HG02970 (cell line): ENCODE results near the gene LCLAT1.
"Not testable (repeated sequence)": the region's sequence is repeated elsewhere in the genome, so short reads cannot be mapped to it uniquely, and the experiment has no call there.

ENCODE experiments used
- ATAC-seq: cut with Tn5 transposase; IDR thresholded peaks from one replicate; pipeline ENCODE4 v1.9.1; 2021; ENCODE audit warnings: mild to moderate bottlenecking, moderate library complexity, moderate number of reproducible peaks; ENCODE audit not compliant: unreplicated experiment, low FRiP score

LCLAT1 gene

GRCh38 chr2:30629866-30630265, 182.8 kb downstream of the LCLAT1 start:
- ATAC-seq = no peak

GRCh38 chr2:30631051-30631671, 184.1 kb downstream of the LCLAT1 start:
- ATAC-seq = no peak

- no peak for ATAC-seq
Observed at GRCh38 chr2:30633039-30633438, 186.0 kb downstream of the LCLAT1 start.

DNA sequence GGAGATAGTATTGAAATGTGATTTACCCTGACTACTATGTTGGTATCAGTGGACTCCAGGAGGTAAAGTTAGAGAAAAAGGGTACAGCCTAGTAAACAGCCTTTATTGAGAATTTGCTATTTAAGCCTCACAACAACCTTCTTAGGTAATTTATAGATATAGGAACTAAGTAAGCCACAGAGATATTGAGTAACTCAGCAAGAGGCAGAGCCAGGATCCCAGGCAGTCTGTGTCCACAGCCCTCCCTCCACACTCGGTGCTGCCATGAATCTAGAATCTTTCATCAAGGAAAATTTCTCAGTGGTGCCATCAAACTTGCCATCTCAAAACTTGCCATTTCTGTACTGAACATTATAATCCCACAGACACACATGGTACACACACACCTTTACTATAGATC, 189.3 kb downstream of the LCLAT1 start:
- no peak for ATAC-seq

- ATAC-seq = no peak
Observed at GRCh38 chr2:30639836-30640235, 192.8 kb downstream of the LCLAT1 start.

- no peak for ATAC-seq
Observed at GRCh38 chr2:30641765-30642345, 194.8 kb downstream of the LCLAT1 start.

DNA sequence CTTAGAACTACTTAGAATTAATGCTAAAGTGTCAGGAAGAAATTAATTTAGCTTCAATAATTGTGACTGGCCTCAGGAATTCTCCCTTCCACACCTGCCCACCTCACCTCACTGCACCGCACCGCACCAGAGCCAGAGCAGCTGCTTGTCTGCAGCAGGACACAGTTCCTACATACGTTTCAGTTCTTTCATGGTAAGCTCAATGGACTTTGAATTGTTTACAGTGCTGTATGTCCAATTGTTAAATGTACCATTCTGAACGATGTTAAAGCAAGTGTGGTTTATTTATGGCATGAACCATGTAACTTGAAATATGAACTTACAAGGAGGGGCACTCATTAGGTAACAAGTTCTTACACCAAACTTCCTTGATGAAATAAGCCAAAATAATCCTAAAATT, 196.0 kb downstream of the LCLAT1 start:
- ATAC-seq = not testable (repeated sequence)

DNA sequence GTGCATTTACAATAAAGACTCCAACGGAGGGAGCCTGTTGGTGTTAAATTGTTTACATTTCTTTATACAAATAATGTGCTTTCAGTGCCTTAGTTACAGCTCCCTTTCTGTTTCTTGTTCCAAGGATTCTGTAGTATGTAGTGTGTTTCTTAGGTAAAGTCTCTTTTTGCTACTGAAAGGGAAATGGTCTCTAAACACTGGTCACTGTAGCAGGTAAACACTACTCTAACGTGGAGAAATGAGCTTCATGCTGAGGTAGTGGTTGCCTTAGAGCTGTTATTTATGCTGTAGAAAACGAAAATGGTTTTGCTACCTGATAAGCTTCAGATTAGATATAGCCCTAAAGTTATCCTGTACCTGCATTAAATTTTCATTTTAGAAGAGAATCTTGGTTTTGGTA, 196.6 kb downstream of the LCLAT1 start:
- ATAC-seq = no peak

GRCh38 chr2:30645081-30645744, 198.2 kb downstream of the LCLAT1 start:
- ATAC-seq = no peak

DNA sequence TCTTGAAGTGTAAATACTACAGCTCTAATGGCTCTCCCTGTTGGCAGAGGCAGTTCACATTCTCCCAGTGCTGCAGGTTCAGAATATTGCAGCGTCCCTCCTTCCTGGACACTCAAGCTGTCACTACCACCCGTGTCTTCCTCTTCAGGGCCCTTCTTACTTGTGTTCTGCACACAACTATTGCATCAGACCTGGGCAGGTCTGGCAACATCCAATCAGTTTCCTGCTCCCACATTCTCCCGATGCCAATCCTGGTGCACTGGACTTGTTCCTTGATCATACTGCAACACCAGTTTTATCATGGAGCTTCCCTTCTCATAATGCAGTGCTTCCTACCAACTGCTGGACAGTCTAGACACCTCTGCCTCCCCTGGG, 198.7 kb downstream of the LCLAT1 start:
- no peak for ATAC-seq

DNA sequence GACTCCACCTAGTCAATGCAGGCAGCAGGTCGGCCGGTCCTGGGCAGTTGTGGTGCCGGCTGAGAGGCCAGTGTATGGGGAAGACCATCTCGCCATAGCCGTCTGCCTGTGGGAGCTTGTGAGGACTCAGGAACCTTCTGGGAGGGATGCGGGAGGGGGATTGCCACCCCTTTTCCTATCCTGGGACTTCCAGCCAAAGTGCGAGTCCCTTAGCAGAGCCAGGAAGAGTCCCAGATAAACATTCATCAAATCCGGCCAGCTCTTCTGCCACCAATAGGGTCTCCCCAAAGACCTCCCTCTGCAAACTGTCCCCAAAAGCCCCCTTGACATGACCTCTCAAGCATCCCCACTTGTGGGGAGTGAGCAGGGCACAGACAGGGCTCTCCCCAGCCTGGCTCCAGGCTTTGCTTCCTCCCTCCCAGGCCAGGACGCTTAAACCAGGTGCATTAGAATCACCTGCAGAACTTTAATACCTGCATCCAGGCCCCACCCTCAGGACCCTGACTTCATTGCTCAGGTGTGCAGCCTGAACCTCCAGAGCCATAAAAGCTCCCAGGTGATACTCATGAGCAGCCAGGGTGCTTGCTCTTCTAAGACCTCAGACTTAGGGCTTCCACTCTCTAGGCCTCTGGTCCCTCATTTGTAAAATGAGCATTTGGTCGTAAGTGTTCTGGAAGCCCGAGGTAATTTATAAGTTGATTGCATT, 200.9 kb downstream of the LCLAT1 start:
- ATAC-seq = no peak

DNA sequence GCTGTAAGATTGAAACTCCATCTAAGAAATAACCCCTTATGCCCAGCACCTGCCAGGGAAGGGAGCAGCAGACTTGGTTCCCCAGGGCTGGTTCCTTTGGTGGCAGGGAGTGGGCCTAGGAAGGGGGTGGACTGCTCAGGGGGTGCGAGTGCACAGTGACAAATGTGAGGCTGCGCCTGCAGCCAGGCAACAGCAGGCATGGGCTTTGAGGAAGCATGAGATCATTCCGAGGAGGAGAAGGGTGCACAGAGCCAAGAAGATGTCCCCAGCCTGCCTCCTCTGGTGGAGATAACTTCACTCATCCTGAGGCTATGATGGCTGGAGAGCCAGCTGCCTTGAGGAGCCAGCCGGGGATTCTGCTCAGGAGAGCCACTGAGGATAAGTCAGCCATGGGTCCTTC, 202.2 kb downstream of the LCLAT1 start:
- no peak for ATAC-seq

DNA sequence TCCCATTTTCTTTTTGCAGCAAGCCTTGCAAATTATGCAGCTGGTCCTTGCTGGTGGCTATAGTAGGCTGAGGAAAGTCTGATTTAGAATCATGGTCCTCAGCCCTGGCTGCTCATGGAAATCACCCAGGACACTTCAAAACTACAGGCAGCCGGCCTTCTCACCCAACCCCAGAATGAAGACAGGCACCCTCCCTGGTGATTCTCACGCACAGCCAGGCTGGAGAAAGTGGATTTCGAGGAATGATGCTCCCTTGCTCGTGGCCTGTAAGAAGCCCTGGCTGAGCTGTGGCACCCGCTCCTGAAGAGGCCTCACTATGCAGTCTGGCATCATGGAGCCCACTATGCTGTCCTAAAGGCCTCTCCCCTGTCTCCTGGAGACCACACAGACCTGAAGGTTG, 202.8 kb downstream of the LCLAT1 start:
- ATAC-seq = no peak

- no peak for ATAC-seq
Observed at GRCh38 chr2:30652271-30652915, 205.3 kb downstream of the LCLAT1 start.

DNA sequence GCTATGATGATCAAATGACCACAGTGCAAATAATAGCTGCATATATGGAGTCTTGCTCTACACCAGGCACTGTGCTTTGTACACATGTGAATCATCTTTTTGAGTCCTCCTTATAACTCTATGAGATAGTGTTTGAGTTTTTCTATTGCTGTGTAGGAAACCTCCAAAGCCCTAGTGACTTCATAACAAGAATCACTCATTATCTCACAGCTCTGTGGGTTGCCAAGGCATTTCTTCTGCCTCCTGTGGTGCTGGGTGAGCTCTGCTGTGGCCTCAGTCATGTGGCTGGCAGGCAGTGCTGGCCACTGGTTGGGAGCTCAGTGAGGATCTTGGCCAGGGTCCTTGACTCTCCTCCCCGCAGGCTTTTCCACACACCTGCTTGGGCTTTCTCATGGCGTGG, 206.8 kb downstream of the LCLAT1 start:
- no peak for ATAC-seq

DNA sequence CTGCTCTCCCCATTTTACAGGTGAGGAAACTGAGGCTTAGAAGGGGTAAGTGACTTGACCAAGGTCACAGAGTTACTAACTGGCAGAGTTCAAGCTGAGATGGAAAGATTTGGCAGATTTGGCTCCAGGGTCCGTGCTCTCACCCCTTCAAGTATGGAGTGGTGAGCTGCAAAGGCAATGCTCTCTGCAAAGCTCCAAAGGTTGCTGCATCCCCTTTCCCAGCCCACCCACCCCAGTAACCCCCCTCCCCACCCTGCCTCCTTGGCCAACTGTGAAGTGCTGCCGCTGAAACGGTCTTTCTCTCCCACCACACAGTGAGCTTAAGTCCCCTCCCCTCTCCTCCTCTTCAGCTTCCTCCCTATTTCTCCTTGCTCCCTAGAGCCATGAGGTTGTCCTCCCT, 207.4 kb downstream of the LCLAT1 start:
- ATAC-seq = no peak

DNA sequence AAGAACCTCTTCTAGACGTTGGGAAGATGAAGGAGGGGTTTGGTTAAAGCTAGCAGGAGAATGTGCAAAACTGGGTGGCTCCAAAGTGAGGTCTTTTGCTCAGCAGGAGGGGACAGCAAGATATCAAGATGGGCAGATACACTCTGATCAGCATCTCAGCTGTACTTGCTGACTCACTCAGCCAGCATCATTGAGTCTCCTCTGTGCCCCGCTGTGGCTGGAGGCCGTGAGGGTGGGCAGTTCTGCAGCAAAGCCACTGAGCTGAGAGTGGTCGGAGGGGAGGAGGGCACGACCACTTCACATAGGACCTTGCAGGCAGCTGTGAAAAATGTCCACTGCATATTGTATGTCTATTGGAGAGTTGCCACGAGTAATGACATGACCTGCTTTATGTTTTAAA, 208.2 kb downstream of the LCLAT1 start:
- no peak for ATAC-seq

- ATAC-seq = no peak
Observed at GRCh38 chr2:30655660-30656059, 208.6 kb downstream of the LCLAT1 start.

DNA sequence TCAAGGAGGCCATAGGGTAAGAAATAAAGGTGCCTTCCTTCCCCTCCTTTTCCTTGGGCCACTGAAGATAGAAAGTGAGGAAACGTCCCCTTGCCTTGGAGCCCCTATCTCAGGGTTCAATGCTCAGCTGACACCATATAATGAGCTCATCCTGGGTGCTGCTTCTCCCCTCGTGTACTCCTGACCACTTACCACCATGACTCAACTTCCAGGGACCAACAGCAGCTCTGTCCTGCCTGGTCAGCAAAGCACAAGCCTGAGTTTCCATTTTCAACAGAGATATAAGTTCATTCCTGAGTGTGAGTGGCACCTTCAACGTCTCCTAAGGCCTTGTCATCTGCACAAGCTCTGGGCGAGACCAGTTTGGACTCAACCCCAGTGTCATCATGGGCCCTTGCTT, 209.0 kb downstream of the LCLAT1 start:
- no peak for ATAC-seq

GRCh38 chr2:30661173-30662107, 214.4 kb downstream of the LCLAT1 start:
- no peak for ATAC-seq
